ENCODE data around the gene MED27. TPM values are rescaled to one million over a fixed set of nuclear protein-coding genes. Genes with fewer than 3 reads are reported as not detected.

Gene MED27
- total and polyA plus RNA-seq, 2 of the 13 experiments (the other 11 are each of a cell fraction or from before 2014, with no cell fraction given) = 16.9 to 19.0 TPM

- H4K20me1 ChIP-seq (ENCODE audit: insufficient read depth, low read length) = no peaks in the 10 kb centered on the region
- H3K27me3 ChIP-seq (ENCODE audit: control insufficient read depth in 1 of 2, insufficient read depth in 2 of 2, low read length in 2 of 2) = no peaks in the 10 kb centered on the region
- H3K4me3 ChIP-seq (replicated peaks in 1 of 3; ENCODE audit: insufficient read depth in 1 of 3, low read depth in 2 of 3, low read length in 3 of 3) = no peak overlapping the region
- WGBS (ENCODE audit: low lambda C conversion rate) = 97% methylated on average over 9 of the region's 9 CpGs
- peaks cover 5% of the 10 kb centered on the region; the same call in 1 of the 2 replicates for H3K4me1 ChIP-seq (ENCODE audit: insufficient read depth, low read length)
- in situ Hi-C loops (cut with HindIII; ENCODE audit: extremely low pct_ligation_motif_present, low pct_unique_long_range_greater_than_20kb) = no loop called here
- no peaks in the 10 kb centered on the region; a peak in 1 of 5 replicates for H3K36me3 ChIP-seq (replicated peaks in 1 of 2; ENCODE audit: control insufficient read depth in 1 of 2, insufficient read depth in 2 of 2, low read length in 2 of 2)
- ATAC-seq = no peak
- intact Hi-C loops (cut with micrococcal nuclease; ENCODE audit: unreplicated experiment) = no loop called here
- FAIRE-seq = no peak
- BruUV-seq (replicated peaks) = no TSS peak
- no peak overlapping the region for H3K9ac ChIP-seq (ENCODE audit: insufficient read depth, low read depth, low read length)
- POLR2A ChIA-PET = no interaction called here
- H3K27ac ChIP-seq (ENCODE audit: extremely low read length, insufficient read depth, low read length) = no peak overlapping the region
- H3K9me3 ChIP-seq (ENCODE audit: low read length) = no peaks in the 10 kb centered on the region
- no peak overlapping the region for H3K4me2 ChIP-seq (ENCODE audit: low read depth, low read length)
- H2AFZ ChIP-seq (ENCODE audit: low read length) = no peak overlapping the region
- no peak for DNase-seq (ENCODE audit: low spot score)
- no peak for TF ChIP-seq BCL6 (CRISPR knock-in tag; IDR thresholded peaks at IDR 0.05)
- TF ChIP-seq NFYC (CRISPR knock-in tag; IDR thresholded peaks at IDR 0.05) = no peak
- TF ChIP-seq MNT (IDR thresholded peaks at IDR 0.05) = no peak
- TF ChIP-seq YEATS2 (CRISPR knock-in tag; IDR thresholded peaks at IDR 0.05; ENCODE audit: borderline replicate concordance) = no peak
- TF ChIP-seq RFX5 (IDR thresholded peaks at IDR 0.05; ENCODE audit: low read depth, low read length) = no peak
- TF ChIP-seq RAD21 (CRISPR knock-in tag; IDR thresholded peaks at IDR 0.05) = no peak
- TF ChIP-seq ZNF790 (CRISPR knock-in tag; IDR thresholded peaks at IDR 0.05; ENCODE audit: borderline replicate concordance) = no peak
- no peak for TF ChIP-seq ARID3A (IDR thresholded peaks at IDR 0.05; ENCODE audit: low read depth, low read length)
- TF ChIP-seq CREB1 (IDR thresholded peaks at IDR 0.05) = no peak
- no peak for TF ChIP-seq CREB1 (CRISPR knock-in tag; IDR thresholded peaks at IDR 0.05)
- no peak for TF ChIP-seq SIX4 (CRISPR knock-in tag; IDR thresholded peaks at IDR 0.05)
- TF ChIP-seq DRAP1 (CRISPR knock-in tag; IDR thresholded peaks at IDR 0.05) = no peak
- no peak for TF ChIP-seq ZNF609 (CRISPR knock-in tag; IDR thresholded peaks at IDR 0.05; ENCODE audit: borderline replicate concordance)
- TF ChIP-seq ZNF546 (CRISPR knock-in tag; conservative IDR thresholded peaks at IDR 0.05) = no peak
- no peak for TF ChIP-seq ZEB1 (IDR thresholded peaks at IDR 0.05; ENCODE audit: insufficient replicate concordance, low read depth)
- no peaks in the 10 kb centered on the region for H3K79me2 ChIP-seq (ENCODE audit: insufficient read depth, low read length)
- CTCF ChIA-PET (ENCODE audit: low intra/inter-chr PET ratio, low total read pairs) = no interaction called here
Observed at GRCh38 chr9:132041798-132042197, 37.9 kb downstream of the MED27 start.
